ENCODE results near the gene CDK19. TPM values are rescaled to one million over a fixed set of nuclear protein-coding genes. Genes with fewer than 3 reads are reported as not detected.

CDK19 gene
- total and polyA plus RNA-seq, 9 of the 15 experiments (the other 6 are each of a cell fraction or from before 2014, with no cell fraction given) = 3.8 to 15.2 (median 7.4) TPM

- TF ChIP-seq HMGXB4 (CRISPR knock-in tag; IDR thresholded peaks at IDR 0.05) = no peak
- no peak for TF ChIP-seq MTA3 (IDR thresholded peaks at IDR 0.05; ENCODE audit: borderline replicate concordance)
- no peak for TF ChIP-seq KAT8 (IDR thresholded peaks at IDR 0.05; ENCODE audit: low read depth)
- TF ChIP-seq ELK1 (CRISPR knock-in tag; IDR thresholded peaks at IDR 0.05) = no peak
- no peak for TF ChIP-seq LARP7 (IDR thresholded peaks at IDR 0.05)
- TF ChIP-seq ASH1L (IDR thresholded peaks at IDR 0.05; ENCODE audit: borderline replicate concordance, low read depth, partially characterized antibody) = no peak
- Histone ChIP-seq H3K79me2 (ENCODE audit: control insufficient read depth, insufficient read depth, low read length) (no peaks in the 10 kb centered on the region), H3K4me1 (replicated peaks in 1 of 2; ENCODE audit: control insufficient read depth in 2 of 2, insufficient read depth in 2 of 2, low read length in 2 of 2) (no peaks in the 10 kb centered on the region), H3K27me3 (ENCODE audit: control insufficient read depth in 2 of 2, insufficient read depth in 2 of 2, low read length in 2 of 2) (no peaks in the 10 kb centered on the region), H4K20me1 (replicated peaks; ENCODE audit: control insufficient read depth, insufficient read depth, low read length) (no peaks in the 10 kb centered on the region), H3K27ac (ENCODE audit: extremely low read depth, low read depth, low read length) (no peak overlapping the region), H3K4me2 (ENCODE audit: insufficient read depth, low read length) (no peak overlapping the region), H3K9ac (ENCODE audit: insufficient read depth in 1 of 2, low read depth in 2 of 2, low read length in 2 of 2) (no peak overlapping the region), H3K9me3 (replicated peaks; ENCODE audit: control insufficient read depth, insufficient read depth, low read depth, low read length) (no peaks in the 10 kb centered on the region), H3K36me3 (ENCODE audit: control insufficient read depth, insufficient read depth, low read length) (no peaks in the 10 kb centered on the region), H3K9me1 (ENCODE audit: control insufficient read depth, insufficient read depth, low read length) (no peaks in the 10 kb centered on the region), H2AFZ (ENCODE audit: low read depth, low read length) (no peak overlapping the region), H3K4me3 (no peak overlapping the region)
- ATAC-seq = no peak
- in situ Hi-C loops (cut with MboI) = no loop called here
- no TSS peak for BruUV-seq (replicated peaks)
- FAIRE-seq = no peak
- ChIA-PET POLR2A (interaction anchor here (1.1 to 1.9 kb wide), 2 partner anchors 10 to 11 kb away, joined by 3 to 7 read pairs; no protein-coding TSS in a partner anchor), CTCF (ENCODE audit: low intra/inter-chr PET ratio) (no interaction called here)
- intact Hi-C loops (cut with micrococcal nuclease) = no loop called here
- DNase-seq (ENCODE audit: extremely low read depth in 1 of 4, low spot score in 3 of 4) = no peak
Measured at GRCh38 chr6:110671447-110671846, 143.8 kb downstream of the CDK19 start.

Measured in K562 (cell line).